NCI-H2171 (cell line): ENCODE results near the gene HS6ST1.
"Not testable (repeated sequence)": the region's sequence is repeated elsewhere in the genome, so short reads cannot be mapped to it uniquely, and the experiment has no call there.

ENCODE experiments used
- DNase-seq: peaks from one replicate; lab custom pipeline; 2025; lab: John Stamatoyannopoulos, UW

The HS6ST1 gene

DNA sequence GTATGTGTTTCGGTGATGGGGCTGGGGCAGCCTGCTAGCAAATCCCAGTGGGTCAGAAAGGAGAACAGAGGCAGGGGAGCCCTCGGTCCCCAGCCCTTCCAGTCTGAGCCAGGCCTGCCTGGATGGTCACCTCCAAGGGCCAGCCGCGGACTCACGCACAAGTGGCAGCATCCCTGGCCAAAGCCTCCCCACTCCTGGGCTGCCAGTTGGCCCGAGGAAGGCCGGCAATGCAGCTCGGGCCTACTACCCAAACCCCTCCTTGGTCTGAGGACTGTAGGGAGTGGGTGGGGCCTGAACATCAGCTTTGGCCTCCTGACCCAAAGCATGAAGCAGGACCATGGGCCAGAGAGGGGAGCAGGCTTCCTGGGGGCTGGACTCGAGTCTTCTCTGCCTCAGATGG, 51.5 kb downstream of the HS6ST1 start:
- DNase-seq, result not testable (repeated sequence)

DNA sequence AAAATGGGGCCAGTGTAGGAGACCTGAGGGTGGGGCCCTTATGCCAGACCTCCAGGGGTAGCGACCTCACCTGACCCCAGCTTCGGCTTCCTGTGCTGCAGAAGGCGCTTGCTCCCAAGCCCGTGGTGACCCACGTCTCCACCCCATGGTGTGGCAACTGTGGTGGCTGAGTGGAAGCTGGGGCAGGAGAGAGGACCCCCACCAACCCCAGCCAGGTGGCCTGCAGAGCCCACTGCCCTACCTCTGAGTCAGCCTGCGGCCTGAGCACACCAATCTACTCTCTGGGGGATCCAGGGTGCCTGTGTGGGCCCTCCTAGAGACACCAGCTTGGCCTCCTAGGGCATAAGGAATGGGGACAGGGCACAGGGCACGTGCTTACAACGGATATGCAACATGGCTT, 52.2 kb downstream of the HS6ST1 start:
- DNase-seq, result not testable (repeated sequence)

DNA sequence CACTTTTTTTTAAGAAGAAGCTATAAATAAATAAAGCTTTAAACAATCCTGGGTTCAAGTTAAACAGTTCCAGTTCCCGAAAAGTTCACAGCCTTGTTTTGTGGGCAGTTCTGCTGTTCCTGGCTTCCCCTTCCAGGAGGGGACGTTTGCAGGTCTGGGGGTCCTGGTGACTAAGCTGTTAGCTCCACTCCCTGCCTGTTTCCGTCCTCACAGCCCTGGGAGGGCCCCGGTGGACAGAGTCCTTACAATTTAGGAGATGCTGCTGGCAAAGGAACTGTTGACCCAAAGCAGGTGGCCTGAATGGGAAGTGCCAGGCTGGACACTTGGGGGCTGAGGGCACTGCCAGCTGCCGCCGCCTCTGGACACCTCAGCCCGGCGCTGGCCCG, 53.1 kb downstream of the HS6ST1 start:
- not testable (repeated sequence) for DNase-seq

DNA sequence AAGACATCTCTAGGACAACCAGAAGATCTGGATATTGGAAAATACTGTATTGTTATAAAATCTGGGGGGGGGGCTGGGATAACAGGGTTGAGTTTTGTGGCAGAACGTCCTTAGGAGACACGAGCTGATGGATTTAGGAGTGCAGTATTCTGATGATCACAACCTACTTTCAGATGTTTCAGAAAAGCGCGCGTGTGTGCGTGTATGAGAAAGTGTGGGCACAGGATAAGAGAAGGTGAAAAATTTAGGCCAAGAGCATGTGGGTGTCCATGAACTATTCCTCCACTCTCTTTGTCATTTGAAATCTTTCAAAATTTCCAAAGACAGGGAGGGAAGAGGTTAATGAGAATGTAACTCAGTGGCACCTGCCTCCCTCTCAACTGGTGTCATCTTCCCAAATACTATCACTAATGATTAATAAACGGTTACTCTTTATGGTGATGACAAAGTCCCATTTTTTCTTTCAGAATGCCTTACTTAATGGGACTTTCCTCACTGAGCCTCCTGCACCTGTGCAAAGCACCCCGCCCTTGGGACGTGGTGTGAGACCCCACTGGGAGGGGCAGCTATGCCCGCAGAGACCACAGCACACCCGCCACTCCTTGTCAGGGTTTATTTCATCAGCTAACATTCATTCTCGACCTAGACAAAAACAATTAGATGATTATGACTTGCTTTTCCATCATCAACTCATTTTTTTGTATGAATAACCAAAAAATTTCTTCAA, 53.6 kb downstream of the HS6ST1 start:
- no peak for DNase-seq

DNA sequence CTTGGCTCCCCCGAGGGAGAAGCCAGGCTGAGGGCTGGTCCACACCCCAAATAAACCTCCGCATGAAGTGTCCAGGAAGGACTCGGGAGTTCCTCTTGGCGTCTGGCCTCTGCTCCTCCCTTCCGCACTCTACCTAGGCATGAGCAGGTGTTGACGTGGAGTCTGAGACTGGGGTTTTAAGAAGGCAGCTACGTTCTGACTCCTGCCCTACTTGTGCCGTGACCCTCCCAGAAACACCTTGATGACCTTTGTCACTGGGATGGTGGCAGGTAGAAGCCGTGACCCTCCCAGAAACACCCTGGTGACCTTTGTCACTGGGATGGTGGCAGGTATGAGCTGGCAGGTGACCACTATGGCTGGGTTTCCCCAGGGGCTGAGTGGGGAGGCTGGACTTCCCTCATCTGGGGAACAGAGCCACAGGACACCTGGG, 54.8 kb downstream of the HS6ST1 start:
- DNase-seq, result no peak

DNA sequence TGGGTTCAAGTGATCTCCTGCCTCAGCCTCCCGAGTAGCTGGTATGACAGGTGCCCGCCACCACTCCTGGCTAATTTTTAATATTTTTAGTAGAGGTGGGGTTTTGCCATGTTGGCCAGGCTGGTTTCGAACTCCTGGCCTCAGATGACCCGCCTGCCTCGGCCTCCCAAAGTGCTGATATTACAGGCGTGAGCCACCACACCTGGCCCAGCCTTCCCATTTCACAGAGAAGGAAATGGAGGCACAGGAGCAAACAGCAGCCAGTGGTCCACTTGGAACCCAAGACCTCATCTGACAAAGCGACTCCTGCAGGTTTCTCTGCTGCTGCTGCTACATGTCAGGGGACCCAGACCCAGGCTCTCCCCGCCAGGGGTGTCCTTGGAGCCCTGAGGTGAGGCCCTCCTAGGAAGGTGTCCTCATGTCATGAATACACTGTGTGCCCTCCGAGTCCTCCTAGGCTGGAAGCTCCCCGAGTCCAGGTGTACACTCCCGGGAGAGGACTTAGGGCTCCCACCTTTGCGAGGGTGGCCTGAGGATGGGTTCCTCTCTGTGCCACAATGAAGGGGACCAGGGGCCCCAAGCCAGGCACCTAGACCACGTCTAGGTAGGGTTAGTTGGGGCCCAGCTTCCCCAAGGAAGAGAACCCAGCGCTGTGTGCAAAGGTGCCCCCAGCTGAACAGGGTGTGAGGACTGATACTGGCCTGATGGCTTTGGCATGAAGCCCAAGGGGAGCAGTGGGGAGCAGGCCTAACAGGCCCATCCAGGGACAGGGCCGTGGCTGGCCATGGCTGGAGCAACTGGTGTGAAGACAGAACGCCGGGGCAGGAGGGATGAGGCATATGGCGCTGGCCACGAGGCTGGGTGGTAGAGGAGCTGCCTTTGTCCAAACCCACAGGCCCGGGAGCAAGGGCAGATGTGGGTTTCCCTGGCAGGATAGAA, 56.1 kb downstream of the HS6ST1 start:
- DNase-seq, result no peak

DNA sequence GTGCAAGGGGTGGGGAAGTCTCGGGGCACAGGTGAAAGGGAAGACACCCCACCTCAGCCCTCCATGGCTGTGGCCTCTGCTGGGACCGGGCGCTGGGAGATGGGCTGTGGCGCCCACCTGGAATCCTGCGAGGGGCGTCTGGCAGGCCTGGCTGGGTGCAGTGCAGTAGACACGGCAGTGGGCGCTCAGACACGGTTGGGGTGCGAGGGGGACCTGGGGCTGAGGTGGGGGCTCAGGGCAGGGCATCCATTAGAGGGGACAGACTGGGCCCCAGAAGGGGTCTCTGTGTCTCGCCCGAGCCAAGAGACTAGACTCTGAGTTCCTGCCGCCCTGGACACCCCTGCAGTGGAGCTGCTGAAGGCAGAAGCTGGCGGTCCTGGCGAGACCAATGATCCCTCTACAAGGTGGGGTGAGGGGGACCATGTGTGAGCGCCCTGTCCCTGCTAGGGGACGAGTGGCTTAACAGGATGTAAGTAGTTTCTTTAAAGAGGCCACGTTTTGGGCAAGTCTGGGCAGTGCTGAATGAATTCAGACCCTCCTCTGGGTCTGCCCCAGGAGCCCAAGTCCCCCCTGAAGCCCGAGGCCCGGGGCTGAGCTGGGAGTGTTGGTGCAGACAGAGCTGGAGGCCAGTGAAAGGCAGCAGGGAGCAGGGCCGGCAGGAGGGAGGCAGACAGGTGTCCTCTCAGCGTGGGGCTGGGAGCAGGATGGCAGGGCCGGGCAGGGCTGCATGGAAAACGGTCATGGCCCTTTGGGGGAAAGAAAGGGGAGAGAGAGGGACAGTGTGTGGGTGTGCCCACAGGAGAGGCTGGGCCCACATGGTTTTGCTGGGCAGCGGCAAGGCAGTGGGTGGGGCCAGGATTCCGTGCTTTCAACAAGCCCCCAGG, 57.2 kb downstream of the HS6ST1 start:
- no peak for DNase-seq

DNA sequence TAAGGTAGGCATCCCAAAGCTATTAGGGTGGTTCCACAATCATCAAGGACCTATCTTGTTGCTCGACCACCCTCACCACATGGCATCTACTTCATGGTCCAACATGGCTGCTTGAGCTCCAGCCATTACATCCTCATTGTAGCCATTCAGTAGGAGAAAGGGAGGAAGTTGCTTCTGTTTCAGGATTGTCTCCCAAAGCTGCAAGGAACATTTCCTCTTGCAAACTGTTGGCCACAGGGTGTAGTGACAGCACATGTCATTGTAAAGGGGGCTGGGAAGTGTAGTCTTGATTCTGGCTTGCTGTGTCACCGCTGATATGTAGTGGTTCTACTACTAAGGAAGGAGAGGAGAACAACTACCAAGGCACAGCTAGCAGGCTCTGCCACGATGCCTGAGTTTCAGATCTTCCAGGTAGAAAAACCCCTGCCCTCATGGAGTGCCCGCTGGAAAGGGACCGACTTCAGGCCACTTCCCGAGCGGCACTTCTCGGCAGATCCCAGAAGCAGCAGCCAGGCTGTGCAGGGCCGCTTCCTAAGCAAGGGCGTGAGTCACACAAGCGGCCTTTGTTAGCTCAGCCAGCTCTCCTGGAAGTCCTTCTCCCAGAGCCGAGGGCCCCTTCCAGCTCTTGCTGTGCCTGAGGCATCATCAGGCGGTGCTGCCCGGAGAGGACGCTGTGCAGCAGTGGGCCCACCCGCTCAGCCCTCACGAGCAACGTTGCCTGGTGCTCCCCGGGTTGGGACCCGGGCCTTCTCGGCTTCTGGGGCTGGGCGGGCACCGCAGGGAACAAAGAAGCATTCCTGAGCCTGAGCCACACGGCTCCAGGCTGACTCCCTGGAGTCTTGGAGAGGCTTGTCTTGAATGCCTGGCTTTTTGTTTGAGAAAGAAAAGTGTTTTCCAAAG, 58.2 kb downstream of the HS6ST1 start:
- no peak for DNase-seq

DNA sequence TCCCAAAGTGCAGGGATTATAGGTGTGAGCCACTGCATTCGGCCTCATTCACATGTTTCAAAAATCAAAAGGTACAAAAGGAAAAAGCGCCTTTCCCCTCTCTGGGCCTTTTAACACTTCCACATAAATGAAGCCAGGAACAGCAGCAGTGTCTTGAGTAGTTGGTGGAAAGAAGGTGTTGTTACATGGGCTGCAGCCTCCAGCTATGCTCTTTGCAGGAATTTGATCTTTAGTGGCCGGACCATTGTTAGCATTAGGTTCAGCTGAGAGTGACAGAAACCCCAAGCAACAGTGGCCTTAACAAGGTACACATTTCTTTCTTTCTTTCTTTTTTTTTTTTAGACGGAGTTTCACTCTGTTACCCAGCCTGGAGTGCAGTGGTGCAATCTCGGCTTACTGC, 59.1 kb downstream of the HS6ST1 start:
- DNase-seq, result no peak

DNA sequence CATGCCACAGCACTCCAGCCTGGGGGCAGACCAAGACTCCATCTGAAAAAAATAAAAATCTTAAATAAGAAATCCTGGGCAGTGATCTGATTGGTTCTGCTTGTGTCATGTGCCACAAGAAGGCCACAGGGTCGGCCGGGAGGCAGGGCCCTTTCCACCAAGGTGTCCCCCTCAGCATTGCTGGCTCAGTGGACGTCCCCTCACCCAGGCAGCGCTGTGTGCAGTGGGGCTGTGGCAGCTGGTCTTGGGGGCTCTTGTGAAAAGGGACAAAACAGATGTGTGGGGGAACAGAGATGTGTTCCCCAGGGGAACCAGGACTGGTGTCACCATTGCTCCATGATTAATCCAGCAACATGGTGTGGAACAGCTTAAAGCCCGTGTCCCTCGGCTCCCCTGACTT, 60.5 kb downstream of the HS6ST1 start:
- no peak for DNase-seq

DNA sequence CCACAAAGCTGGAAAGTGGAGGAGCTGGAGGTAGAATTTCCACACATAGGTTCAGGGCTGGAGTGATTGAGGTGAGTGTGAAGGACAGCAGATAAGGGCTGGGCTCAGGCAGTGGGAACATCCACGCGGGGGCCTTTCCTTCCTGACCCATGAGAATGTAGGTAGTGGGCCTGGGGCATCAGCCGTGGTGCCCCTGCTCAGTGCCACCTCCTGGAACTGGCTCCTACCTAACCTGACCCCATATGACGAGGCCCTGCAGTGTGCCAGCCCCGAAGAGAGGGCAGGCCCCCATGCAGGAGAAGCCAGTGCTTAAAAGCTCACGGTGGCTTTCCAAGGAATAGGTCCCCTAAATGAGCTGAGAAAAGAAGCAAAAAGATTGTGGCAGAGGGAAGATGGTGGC, 66.2 kb downstream of the HS6ST1 start:
- DNase-seq, result no peak

DNA sequence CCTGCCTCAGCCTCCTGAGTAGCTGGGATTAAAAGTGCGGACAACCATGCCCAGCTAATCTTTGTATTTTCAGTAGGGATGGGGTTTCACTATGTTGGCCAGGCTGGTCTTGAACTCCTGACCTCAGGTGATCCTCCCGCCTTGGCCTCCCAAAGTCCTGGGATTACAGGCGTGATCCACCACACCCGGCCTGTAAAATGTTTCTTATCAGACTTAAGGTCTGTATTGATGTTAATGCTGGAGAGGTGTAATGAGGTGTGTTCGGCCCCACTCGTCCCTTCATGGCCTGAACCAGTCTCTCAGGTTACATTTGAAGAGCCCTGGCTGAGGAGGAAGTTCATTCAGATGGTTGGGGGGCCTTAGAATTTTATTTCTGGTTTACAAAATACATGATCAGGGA, 66.6 kb downstream of the HS6ST1 start:
- not testable (repeated sequence) for DNase-seq

DNA sequence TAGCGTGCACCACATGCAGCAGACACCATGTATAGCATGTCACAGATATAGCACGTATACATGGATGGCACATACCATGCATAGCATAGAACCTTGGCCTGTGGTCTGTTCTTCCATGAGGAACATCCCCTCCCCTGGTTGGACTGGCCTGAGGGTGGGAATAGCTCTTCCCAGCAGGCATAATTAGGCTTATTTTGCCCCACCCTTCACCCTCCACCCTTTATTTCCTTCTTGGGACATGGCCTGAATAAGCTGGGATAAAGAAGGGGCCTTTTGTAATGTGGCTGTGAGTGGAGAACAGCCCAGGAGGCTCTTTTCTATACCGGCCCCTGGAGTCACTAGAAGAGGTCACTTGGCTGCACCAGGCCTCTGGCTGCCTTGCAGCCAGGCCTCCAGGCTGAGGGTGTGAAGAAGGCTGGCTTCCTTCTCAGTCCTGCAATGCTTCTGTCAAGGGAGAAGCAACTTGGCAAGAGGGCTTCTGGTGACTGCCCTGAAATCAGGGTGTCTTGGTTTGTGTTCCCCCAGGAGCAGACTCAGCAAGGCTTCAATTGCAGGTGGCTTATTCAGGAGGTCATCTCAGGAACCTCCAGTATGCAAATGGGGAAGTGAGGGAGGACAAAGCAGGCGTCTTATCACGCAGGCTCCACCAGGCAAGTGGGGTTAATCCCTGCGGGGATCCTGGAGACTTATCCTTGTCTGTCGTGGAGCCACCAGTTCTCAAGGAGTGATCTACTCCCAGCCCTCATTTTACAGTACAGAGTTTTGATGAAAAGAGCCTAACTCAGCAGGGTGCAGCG, 68.2 kb downstream of the HS6ST1 start:
- DNase-seq, result no peak

DNA sequence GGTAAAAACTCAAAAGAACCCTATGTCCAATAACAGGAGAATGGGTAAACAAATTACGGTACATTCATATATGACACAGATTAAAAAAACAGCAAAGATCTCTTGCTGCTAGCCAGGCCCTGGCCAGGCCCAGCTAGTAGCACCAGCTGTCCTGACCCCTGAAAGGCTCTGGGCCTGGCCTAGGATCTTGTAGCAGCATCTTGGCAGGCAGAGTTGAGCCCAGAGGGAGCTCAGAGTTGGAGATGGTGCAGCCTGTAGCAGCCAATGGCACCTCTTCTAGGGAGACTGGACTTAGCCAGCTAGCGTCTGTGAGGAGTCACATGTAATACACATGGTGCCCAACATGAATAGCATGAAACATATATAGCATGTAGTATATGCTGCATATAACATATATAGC, 69.1 kb downstream of the HS6ST1 start:
- no peak for DNase-seq

DNA sequence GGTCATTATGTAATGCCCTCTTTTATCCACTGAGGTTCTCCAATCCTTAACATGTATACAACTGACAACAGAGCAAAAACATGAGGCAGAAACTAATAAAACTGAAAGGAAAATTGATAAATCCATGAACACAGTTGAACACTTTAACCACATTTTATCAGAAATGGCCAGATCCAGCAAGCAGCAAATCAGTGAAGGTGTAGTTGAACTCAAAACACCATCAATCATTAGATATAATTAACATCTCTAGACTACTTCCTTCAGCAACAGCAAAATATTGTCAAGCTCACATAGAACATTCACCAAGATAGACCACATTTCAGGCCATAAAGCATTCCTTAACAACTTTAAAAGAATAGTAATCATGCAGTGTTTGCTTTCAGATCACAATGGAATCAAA, 72.9 kb downstream of the HS6ST1 start:
- DNase-seq, result no peak

DNA sequence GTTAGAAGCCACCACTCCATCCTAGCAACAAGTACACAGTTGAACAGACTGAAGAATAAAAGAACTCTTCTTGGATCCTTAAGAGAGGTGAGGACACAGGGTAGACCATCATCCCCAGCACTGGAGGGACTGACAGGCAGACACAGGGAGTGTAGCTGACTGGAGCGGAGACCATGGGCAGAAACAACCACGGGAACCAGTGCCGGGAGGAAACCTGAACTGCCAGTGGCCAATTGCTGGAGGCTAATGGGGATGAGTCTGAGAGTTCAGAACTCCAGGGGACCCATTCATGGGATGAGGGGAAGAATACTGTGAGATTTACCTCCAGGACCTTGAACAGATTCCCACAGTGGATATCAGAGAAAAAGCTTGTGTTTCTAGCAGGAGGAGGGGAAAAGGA, 76.8 kb downstream of the HS6ST1 start:
- no peak for DNase-seq

DNA sequence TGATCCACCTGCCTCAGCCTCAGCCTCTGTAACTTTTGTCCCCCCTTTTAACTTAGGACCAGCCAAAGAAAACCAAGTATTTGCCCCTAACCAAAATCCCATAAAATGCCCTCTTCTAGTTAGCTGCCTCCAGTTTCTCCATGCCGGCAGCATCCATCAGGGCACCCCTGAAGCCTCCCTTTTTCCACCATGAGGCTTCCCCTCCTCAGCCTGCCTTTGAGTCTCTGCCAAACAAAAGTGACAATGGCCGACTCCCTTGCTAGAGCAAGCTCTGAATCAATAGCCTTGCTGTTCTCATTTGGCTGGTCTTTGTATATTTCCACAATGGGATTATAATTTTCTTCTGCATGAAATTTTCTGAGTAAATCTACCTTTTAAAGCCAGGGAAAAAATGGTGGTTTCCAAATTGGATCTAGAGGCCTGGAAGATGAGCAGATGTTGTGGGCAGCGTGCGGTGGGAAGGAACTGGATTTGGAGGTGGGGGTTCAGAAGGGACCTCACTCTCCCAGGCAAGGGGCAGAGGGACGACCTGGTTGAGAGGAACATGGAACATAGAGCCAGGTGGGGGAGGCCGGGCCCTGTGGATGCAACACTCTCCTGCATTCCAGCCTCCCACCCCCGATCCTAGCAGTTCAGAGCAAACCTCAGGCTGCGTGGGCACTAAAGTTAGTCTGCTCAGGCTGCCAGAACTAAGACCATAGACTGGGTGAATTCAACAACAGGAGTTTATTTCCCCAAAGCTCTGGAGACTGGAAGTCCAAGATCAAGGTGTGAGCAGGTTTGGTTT, 80.6 kb downstream of the HS6ST1 start:
- no peak for DNase-seq

DNA sequence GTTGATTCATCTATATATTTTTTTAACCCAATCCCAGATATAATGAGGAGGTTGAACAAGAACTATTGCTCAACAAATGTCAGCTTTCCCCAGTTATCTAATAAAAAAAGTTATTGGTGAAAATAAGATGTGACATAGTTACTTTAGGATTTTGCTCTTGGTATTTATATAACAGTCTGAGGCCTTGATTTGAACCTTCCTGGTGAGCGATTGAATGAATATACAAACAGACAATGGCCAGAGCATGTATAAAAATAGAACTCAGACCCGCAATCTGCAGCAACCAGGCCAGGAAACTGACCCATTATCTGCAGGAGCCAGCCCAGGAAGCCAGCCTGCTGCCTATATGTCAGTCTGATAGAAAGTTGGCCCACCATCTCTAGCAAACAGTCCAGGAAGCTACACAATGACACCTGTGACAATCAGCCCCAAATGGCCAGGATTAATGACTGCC, 81.6 kb downstream of the HS6ST1 start:
- no peak for DNase-seq

DNA sequence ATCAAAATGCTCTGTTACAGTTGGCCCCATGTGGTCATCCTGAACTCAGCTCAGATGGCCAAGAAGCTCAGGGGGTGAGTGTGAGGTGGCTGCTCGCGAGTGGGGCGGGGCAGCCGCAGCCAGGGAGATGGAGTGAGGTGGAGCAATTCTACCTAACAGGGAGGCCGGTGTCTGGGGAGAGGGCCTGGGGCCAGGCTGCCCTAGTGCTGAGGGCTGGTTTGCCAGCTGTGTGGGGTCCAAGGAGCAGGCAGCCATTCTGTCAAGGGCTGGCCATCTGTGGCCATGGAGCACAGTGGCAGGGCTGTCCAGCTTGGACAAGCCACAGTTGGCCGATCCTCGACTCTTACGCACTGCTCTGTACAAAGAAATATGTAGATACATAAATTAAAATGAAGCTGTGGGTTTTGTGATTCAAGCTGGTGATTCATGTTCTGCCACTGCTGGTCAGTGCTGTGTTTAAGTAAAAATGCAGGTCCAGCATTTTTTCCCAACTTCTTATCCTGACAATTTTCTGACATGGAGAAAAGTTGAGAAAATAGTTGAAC, 82.1 kb downstream of the HS6ST1 start:
- no peak for DNase-seq
